Kidney tubule cell (primary cell): ENCODE measurements around the gene SMAD6.
A peak's percentile ranks its signal among the peaks of the same experiment; 100 is the strongest.

ENCODE experiments used
- DNase-seq: peaks from one replicate; pipeline ENCODE4 v3.0.0-alpha.2; 2018; ENCODE audit warnings: low spot score

SMAD6 gene

DNA sequence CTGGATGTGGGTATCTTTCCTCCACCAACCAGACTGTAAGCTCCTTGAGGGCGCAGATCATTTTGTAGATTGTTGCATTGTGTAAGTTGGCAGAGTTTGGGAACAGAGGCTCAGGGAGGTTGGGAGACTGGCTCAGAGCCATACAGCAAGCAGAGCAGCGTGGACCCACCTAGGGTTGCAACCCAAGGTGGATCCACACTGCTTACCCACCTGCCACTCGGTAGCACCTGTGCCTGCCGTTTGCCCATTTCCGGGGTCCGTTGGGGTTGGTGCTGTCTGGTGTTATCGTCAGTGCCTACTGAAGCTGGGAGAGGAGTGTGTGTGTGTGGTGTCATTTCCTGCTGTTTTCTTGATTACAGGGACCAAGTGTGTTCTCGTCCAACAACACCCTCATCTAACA is 19.0 kb downstream of the SMAD6 start:
- DNase-seq: no peak

DNA sequence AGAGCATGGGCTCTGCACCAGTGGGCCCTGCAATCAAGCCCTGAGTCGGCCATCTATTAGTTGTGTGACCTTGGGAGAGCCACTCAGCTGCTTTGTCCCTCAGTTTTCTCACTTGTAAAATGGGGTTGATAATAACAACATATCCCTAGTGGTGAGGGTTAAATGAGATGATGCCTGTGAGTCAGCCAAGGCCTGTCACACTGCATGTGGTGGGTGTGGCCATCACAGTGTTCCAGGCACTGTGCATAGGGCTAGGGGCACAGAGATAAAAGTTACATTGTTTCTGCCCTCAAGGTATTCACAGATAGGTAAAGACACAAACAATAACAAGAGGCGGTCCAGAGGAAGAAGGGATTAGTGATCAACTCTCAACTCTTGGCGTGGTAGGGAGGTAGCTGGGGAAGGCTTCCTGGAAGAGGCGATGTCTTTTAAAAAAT is 19.5 kb downstream of the SMAD6 start:
- peak; percentile 42 for DNase-seq

DNA sequence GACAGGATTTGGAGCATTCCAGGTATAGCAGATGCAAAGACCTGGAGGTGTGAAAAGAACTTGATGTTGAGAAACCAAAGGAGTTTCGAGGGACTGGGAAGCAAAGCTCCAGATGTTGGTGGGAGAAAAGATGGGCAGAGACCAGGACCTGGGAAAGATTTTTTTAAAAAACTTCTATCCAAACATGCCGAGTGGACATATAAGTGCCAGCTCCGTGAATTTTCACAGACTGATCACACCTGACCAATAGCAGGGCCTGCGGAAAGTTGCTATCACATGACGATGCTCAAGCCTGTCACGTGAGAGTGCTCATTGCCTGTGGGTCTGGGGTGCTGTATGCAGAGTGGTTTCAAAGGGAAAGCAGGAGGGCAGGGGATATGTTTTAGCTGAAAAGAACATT is 19.9 kb downstream of the SMAD6 start:
- no peak for DNase-seq

DNA sequence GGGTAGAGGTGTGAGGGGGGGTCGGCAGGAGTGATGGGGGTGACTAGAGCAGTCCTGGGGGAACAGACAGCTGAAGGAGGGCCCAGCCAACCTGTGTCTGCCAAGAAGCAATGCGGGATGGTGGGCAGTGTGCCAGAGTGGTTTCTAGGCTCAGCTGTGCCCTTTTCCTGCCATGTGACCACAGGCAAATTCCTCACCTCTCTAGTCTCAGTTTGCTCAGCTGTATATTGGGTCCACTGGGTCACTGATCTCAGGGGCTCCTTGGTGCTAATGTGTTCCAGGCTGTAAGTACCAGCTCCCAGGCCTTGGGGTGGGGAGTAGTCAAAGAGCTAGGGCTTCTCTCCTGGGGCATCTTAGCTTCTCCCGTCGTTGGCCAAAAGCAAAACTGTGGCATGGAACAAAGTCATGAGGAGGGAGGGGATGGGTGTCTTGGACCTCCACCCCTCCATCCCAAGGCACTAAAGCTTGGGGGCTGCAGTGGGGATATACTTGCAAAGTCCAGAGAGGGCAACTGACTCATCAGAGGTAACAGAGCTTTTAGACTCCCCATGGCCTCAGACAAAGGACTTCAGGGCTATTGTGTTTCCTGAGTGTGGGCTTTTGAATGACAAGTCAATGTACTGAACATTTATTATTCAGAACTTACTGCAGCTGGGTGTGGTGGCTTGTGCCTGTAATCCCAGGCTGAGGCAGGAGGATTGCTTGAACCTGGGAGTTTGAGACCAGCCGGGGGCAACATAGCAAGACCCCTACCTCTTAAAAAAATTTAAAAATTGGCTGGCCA is 20.9 kb downstream of the SMAD6 start:
- no peak for DNase-seq

DNA sequence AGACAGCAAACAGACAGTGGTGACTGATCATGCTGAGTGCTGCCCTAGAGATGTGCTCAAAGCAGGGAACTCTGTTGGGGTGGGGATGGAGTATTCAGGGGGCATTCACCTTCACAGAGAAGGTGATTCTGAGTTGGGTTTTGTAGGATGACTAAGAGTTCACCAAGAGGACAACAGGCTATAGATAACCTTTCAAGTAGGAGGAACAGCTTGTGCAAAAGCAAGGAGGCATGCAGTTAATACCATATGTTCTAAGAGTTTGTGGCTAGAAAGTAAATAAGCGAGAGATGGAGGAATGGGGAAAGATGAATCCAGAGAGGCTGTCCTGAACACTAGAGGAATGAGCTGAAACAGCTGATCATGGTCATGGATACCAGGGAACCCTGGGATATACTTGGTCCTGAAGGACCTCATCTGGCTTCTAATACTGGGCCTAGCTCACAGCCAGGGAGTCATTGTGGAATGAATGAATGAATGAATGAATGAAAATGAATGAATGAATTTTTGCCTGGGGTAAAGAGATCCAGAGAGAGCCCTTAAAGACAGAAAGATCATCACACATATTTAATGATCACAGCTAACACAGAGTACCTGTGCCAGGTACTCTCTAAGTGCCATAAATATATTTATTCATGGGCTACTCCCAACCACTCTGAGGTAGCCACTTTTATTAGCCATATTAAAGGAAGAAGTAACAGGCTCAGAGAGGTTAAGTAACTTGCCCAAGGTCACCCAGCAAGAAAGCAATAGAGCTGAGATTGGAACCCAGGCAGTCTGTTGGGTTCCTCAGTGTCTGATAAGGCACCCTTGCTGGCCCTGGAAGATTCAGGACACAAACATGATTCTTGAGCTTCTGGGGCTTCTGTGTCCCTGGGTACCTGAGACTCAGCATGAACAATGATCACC is 22.0 kb downstream of the SMAD6 start:
- DNase-seq: peak; percentile 13

DNA sequence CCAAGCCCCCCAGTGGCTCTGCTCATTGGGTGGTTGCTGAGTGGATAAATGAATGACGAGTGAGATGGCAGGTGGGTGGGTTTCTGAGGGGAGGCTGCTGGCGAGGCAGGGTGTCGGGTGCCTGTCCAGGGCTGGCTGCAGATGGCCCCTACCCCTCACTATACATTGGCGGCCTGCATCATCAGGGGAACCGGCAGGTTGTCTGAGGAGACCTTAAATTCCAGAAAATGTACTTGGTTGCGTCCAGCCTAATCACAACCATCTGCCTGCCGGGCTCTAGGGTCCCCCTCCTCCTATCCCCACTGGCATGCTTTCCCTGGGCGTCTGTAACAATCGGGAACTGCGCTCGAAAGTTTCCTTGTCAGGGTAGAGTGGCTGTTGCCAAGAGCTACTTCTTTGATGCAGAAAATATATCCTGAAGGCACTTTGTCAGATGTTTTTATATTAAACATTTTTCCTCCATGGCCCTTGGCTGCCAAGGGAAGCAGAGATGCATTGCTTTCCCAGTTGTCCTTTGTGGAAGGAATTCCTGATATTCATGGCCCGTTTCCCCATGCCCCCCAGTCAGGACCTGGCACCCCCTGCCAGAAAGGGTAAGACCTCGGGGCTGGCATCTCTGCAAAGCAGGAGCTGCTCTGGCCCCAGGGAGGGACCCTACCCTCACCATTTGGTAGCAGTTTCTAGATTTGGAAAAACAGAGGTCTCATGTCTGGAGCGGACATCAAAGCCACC is 22.9 kb downstream of the SMAD6 start:
- no peak for DNase-seq

DNA sequence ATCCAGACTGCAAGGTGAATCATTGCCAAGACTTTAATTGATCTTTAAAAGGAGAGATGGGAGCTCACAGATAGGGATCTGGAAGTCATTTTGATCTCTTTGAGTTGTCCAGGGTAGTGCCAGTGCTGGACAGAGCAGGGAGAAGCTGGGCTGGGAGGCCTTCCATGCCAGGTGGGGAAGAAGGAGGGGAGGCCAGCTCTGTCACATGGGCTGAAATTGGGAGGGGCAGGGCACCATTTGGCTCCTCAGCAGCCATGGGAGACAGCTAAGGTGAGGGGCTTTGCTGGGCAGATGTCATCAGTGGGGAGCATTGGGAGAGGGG is 23.4 kb downstream of the SMAD6 start:
- DNase-seq: no peak

DNA sequence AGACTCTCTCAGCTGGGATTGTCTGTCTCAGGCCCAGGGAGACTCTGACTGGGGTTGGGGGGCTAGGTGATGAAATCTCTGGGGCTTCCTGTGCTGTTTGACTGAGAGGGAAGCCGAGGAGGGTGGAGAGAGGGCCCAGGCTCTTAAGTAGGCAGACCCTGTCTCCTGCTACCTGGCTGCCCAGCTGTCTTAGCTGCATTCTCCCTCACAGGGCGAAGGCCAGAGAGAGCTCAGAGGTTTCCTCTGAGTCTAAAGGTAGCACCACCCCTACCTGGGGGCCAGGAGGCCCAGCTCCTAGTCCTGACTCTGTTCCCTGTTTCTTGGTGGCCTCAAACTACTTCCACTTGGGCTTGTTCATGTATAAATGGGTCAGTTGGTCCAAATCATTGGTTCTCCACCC is 24.4 kb downstream of the SMAD6 start:
- DNase-seq: no peak

DNA sequence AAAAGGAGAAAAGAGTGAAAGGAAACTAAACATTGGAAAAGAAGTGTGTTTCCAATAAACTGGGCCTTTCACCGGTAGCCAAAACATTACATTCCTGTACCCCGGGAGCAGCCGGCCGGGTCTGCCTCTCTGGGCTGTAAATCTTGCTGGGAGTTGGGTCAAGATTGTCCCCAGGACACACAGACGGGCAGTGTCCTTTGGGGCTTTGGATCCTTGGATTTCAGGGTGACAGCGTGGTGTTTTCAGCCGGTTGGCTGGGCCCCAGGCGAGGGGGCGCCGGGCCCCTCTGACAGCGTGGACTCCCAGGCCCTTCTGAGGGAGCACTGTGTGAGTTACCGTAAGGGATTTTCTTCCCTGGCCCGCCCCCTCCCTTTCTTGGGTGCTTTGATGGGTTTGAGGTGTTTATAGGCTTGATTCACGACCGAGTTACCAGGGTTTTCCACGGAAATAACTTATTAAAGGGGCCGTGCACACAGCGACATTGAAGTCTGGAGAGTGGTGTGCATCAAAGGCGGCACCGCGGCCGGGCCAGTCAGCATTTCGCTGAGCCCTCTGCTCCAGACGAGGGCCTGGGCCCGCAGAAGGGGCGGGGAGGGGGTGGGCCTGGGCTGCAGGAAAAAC is 27.4 kb downstream of the SMAD6 start:
- no peak for DNase-seq

DNA sequence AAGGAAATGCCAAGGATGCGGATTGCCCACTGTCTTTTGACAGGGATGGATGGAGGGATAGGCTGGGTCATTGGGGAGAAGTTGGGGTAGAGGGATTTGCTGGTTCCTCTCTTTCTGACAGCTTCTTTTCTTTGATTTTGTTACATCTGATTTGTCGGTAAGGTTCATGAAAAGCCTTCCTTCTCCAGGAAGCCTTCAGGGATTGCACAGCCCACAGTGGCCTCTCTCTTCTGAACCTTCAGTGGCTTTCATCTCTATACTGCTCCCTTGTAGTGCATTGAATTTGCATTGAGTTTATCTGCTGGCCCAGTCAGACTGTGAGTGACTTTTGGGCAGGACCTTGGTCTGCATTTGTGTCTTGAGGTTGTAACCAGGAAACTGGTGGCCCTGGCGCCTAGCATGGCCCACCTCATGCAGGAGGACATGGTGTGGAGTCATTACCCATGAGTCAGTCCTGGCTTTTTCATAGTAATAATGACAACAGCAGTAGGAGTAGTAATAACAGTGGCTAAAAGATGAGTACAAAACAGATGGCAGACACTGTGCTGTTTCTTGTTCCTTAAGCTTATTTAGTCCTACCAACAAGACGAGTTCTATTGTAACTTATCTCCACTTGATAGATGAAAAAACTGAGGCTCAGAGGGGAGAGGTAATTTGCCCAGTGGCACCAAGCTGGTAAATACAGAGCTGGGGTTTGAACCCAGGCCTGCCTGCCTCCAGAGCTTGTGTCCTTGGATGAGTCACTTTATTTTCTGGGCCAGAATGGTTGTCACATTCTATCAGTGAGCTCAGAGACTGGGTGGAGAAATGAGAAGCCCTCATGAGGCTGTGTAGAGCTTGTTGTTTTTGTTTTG is 28.4 kb downstream of the SMAD6 start:
- DNase-seq: peak; percentile 87

DNA sequence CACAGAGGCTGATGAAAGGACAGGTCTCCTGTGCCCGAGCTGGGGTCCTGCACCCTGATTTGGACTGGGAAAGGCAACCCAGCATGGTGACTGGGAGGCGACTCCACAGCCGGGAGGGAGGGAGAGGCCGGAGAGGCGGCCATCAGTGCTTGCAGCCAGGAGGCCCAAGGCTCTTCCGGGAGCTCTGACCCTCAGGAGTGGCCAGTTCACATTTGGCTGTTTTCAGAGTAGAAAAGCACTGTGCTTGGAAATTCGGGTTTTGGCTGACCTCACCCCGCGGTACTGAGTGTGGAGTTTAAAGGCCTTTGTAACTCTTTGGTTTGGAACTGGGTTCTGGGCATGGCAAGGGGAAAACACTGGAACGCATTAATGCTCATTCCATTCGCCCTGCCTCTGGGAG is 31.9 kb downstream of the SMAD6 start:
- no peak for DNase-seq

DNA sequence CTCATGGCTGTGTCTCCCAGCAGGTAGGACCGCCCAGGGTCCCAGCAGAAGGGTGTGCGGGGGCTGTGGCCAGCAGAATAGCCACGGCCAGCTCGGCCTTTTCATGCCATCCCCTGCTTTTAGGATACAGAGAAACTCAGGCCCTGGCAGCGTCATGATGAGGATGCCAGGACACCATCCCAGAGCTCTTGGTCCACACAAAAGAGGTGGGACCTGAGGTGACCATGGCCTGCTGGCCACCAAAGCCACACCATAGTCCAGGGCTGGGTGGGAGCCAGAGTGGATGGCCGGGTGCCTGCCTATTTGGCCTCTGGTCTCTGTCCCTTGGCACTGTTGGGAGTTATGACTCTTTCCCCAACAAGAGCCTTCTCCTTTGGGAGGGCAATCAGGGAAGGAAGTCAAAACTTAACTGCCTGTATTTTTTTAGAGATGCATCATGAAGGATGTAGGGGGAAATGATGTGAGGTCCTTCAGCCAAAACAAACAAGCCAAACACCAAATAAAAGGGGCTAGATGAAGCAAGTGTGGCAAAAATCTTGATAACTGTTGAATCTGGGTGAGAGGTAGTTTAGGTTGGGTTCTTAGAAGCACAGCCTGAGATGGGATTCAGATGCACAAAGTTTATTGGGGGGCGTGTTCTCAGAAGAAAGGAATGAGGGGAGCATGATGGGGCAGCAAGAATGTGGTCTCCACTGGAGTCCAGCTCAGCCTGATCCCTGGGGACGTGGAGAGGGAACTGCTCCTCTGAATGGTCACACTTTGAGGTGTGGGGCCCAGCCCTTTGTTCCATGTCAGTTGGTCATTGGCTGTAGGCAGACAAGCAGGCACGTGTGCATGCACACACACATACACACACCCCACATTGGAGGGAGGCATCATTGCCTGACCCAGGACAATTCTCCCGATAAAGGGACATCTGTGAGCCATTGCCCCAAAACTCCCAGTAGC is 33.2 kb downstream of the SMAD6 start:
- no peak for DNase-seq

DNA sequence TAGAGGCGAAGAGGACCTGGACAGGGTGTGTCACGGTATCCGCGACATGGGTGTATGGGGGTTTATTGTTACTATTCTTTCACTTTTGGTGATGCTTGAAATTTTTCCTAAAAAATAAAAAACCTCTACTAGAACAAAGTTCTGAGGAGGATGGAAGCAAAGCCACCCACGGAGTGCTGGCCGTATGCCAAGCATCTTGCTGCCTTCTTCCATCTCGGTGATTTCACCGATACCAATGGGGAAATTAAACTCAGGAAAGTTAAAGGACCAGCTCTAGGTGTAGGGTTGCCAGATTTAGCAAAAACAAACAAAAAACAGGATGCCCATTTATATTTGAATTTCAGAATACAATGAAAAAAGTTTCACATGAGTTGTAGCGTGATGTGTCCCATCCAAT is 33.9 kb downstream of the SMAD6 start:
- no peak for DNase-seq

DNA sequence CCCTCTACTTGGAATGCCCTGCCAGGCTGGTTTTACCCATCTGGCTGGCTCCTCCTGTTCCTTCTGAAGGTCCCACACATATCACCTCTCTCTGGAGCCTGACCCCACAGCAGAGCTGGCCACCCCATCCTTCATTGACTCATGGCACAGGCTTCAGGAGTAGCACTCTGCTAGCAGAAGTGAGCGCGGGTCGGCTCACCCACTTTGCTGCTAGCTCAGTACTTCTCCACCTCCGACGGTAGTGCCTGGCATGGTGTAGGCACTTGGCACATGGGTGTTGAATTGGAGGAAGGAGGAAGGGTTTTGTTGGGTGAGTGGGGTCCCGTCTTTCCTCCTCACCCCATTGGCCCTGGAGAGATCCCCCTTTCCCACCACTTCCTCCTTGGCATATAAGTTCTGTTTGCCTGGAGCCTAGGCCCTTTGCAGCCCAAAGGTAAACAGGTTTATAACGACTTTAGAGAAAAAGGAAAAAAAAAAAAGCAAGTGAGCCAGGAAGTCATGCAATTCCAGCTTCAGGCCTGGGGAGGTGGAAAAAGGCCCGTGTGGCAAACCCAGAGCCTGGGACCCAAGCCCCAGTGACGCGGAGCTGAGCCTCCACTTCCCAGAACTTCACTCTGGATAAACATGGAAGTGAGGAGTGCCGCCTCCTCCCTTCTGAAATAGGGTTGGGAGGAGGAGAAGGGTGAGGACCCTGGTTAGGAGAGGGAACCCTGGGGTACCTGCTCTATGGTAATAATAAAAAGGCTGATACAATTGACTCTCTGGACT is 35.4 kb downstream of the SMAD6 start:
- DNase-seq: no peak

DNA sequence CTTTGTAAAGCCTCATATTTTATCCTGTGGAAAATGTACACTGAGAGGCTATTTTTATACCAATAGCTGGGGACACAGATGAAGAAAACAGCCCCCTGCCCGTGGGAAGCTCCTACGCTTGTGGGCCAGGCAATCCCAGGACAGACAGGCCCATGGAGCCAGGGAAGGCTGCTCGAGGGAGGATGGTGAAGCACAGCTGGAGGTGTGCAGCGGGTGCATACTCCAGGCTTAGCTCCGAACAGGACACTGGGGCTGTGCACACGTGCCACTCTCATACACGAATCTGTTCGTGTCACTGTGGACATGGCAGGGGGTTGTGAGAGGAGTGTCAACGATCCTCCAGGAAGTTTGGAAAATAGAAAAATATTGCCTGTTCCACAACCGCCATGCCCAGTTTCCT is 36.1 kb downstream of the SMAD6 start:
- no peak for DNase-seq

DNA sequence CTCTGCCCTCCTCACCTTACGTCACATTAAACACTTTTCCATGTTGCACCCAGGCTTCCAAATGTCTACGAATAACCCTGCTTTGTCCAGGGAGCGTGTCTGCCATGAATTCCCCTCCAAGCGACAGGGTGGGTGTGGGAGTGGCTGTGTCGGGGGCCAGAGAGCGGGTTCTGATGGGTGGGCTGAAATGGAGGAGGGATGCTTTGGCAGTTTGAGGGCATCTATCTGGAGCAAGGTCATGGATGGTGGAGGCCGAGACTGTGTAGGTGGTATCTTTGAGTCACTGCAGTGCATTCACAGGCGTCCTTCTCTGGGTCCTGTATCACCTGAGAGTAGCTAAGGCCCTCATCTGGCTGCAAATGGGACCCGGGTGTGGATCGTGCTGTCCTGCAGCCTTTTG is 36.6 kb downstream of the SMAD6 start:
- DNase-seq: no peak

DNA sequence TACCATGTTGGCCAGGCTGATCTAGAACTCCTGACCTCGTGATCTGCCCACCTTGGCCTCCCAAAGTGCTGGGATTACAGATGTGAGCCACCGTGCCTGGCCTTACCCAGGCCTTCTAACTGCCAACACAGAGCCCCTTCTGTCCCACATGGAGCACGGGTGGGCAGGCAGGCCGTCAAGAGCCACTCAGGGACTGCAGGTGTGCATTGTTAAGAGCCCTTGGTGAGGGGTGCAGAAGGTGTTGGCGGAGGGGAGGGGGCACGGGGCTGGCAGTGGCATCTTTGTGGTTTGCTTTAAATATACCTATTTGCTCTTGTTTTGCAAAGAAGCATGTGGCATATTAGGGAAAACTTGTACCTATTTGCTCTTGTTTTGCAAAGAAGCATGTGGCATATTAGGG is 37.3 kb downstream of the SMAD6 start:
- no peak for DNase-seq

DNA sequence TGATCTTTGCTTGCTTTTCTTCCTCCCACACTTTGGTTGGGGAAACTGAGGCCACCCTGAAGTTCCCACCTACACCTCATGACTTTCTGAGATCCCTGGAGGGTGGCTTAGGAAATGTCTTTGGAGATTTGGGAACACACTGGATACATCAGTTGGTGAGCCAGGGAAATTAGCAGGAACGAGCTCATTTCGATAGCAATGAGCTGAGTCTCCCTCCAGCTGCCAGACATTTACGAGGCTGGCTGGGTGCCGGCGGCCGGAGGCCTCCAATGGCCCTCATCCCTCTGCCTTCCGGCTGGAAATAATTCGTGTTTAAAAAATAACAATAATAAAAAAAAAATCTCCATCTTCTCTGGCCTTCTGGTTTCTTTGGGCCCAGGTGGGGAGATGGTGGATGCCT is 38.8 kb downstream of the SMAD6 start:
- no peak for DNase-seq

DNA sequence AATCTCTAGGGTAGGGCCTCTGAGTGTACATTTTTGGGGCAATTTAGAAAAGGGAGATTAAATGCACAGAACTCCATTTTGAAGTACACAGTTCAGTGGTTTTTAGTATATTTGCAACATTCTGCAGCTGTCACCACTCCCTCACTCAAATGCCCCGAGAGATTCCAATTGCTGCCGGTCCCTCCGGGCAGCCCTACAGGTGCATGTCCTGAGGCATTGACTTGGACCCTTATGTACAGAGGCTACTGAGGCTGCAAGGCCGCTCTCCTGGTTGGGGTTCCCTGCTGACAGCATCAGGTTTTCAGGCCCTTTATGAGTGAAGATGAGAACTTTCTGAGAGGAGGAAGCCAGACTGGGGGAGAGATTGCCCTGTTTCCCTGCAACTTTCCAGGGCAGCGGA is 39.6 kb downstream of the SMAD6 start:
- no peak for DNase-seq

DNA sequence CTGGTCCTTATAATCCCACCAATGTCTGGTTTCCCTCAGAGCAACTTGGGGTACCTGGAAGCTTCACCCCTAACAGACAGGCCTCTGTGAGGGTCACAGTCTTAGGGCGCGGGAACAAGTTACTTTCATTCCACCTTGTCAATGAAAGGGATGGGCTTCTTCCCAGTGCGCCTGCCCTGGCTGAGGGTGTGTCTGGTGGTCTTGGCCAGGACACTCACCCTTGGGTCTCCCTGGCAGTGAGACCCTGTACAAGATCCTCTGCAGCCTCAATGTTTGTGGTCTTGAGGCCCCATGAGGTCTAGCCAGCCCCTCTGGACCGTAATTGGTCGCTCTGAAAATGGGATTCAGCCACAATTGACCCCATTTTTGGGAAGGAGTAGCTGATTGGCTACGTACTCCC is 40.2 kb downstream of the SMAD6 start:
- DNase-seq: no peak
